GM10847 (cell line): ENCODE data around the gene NRF1.

Source experiments
- POLR2A ChIP-seq: IDR thresholded peaks from 2 replicates; pipeline ENCODE4 v1.6.1; 2011; ENCODE audit not compliant: insufficient read length; ENCODE audit errors: extremely low read depth

NRF1 gene

GRCh38 chr7:129778770-129779601, 167.5 kb downstream of the NRF1 start:
- no peak for TF ChIP-seq POLR2A

GRCh38 chr7:129779602-129780256, 168.2 kb downstream of the NRF1 start:
- no peak for TF ChIP-seq POLR2A

GRCh38 chr7:129780257-129780973, 168.9 kb downstream of the NRF1 start:
- TF ChIP-seq POLR2A, result no peak

GRCh38 chr7:129780974-129781927, 169.7 kb downstream of the NRF1 start:
- TF ChIP-seq POLR2A, result no peak

- TF ChIP-seq POLR2A, result no peak
Observed at GRCh38 chr7:129781928-129782817, 170.7 kb downstream of the NRF1 start.

GRCh38 chr7:129782818-129783583, 171.5 kb downstream of the NRF1 start:
- no peak for TF ChIP-seq POLR2A

GRCh38 chr7:129783584-129783919, 172.0 kb downstream of the NRF1 start:
- no peak for TF ChIP-seq POLR2A

- TF ChIP-seq POLR2A, result no peak
Observed at GRCh38 chr7:129784437-129784782, 172.9 kb downstream of the NRF1 start.

- TF ChIP-seq POLR2A, result no peak
Observed at GRCh38 chr7:129784783-129785684, 173.5 kb downstream of the NRF1 start.

- TF ChIP-seq POLR2A, result no peak
Observed at GRCh38 chr7:129785685-129786514, 174.4 kb downstream of the NRF1 start.

GRCh38 chr7:129786825-129787563, 175.5 kb downstream of the NRF1 start:
- no peak for TF ChIP-seq POLR2A
